ACHN (cell line): ENCODE results near the gene IFI27L2.

Experiments used
- DNase-seq: peaks from one replicate; pipeline ENCODE4 v3.0.0-alpha.2; 2015
- in situ Hi-C: cut with HindIII; loops from 2 replicates; pipeline ENCODE4 v1.10.0; 2017; ENCODE audit warnings: low sequenced_read_pairs, low pct_ligation_motif_present, low pct_unique_long_range_greater_than_20kb

The IFI27L2 gene

GRCh38 chr14:94079891-94080620 is 49.3 kb downstream of the IFI27L2 start:
- DNase-seq = peak; percentile 42
- in situ Hi-C loops = no loop called here

GRCh38 chr14:94077823-94078222 is 51.6 kb downstream of the IFI27L2 start:
- in situ Hi-C loops = no loop called here
- no peak for DNase-seq
